ENCODE data around the gene HPSE2. TPM values are rescaled to one million over a fixed set of nuclear protein-coding genes. Genes with fewer than 3 reads are reported as not detected.

The HPSE2 gene
- total RNA-seq, 1 experiment from 2014 or later, result 0.20 TPM

GRCh38 chr10:98858525-98858924 is 377.1 kb downstream of the HPSE2 start:
- H3K23me2 ChIP-seq (ENCODE audit: insufficient read length, low read depth, low read length, poor library complexity, severe bottlenecking), result no peaks in the 10 kb centered on the region
- no peaks in the 10 kb centered on the region; the same call in 1 of the 2 replicates for H3K79me2 ChIP-seq (ENCODE audit: insufficient read depth, low read length)
- no peak overlapping the region for H3K27ac ChIP-seq (ENCODE audit: insufficient read length, low read depth, low read length)
- H3K9me3 ChIP-seq (ENCODE audit: control insufficient read depth, low read depth, low read length), result no peaks in the 10 kb centered on the region
- TF ChIP-seq CTCF (conservative IDR thresholded peaks at IDR 0.05), result peak; percentile 71
- no peak overlapping the region for H3K56ac ChIP-seq (ENCODE audit: insufficient read length, low read depth, low read length)
- no peak overlapping the region for H2BK15ac ChIP-seq (ENCODE audit: low read depth, low read length)
- H2BK20ac ChIP-seq (ENCODE audit: low read depth, low read length, poor library complexity, severe bottlenecking), result no peak overlapping the region
- Mint-ChIP-seq H3K27me3 (ENCODE audit: low read depth) (no peaks in the 10 kb centered on the region; the same call in 1 of the 2 replicates), H3K9me3 (no peaks in the 10 kb centered on the region), H3K36me3 (ENCODE audit: insufficient read depth in 1 of 3, low read depth in 3 of 3) (no peaks in the 10 kb centered on the region), H3K27ac (no peak overlapping the region), H3K4me1 (no peaks in the 10 kb centered on the region), H3K4me3 (no peak overlapping the region)
- H3K4me1 ChIP-seq (ENCODE audit: insufficient read depth, low read length), result no peaks in the 10 kb centered on the region; the same call in 1 of the 2 replicates
- H3T11ph ChIP-seq (ENCODE audit: low read length), result no peak overlapping the region
- no peak overlapping the region for H3K23ac ChIP-seq (ENCODE audit: insufficient read length, low read depth, low read length)
- H3K27me3 ChIP-seq (ENCODE audit: insufficient read depth, low read length), result no peaks in the 10 kb centered on the region; the same call in 1 of the 2 replicates
- H3K9ac ChIP-seq (ENCODE audit: extremely low read depth, insufficient read length, low read length), result no peak overlapping the region
- no peak overlapping the region for H2BK12ac ChIP-seq (ENCODE audit: insufficient read length, low read depth, low read length)
- H2AK5ac ChIP-seq (ENCODE audit: insufficient read length, low read length), result no peak overlapping the region
- no peak overlapping the region for H2BK5ac ChIP-seq (ENCODE audit: insufficient read length, low read length)
- no peak overlapping the region for H4K5ac ChIP-seq (ENCODE audit: insufficient read length, low read depth, low read length)
- H4K8ac ChIP-seq (replicated peaks; ENCODE audit: insufficient read length, low read depth, low read length), result no peak overlapping the region
- H4K20me1 ChIP-seq (ENCODE audit: control insufficient read depth, insufficient read depth, insufficient read length), result no peaks in the 10 kb centered on the region
- H4K91ac ChIP-seq (ENCODE audit: insufficient read length, low read depth, low read length), result no peak overlapping the region
- H3K4me2 ChIP-seq (ENCODE audit: insufficient read depth, insufficient read length, low read length), result no peak overlapping the region
- H3K4ac ChIP-seq (ENCODE audit: low read depth, low read length), result no peak overlapping the region
- DNase-seq, result no peak
- H3K18ac ChIP-seq (ENCODE audit: insufficient read length, low read depth, low read length), result no peak overlapping the region
- WGBS (ENCODE audit: extremely low coverage, insufficient read length, low lambda C conversion rate), result no CpG with 5 or more reads among the region's 2 CpGs
- H2BK120ac ChIP-seq (ENCODE audit: low read depth, low read length, poor library complexity, severe bottlenecking), result no peak overlapping the region
- H2AFZ ChIP-seq (ENCODE audit: low read length), result no peak overlapping the region
- no peak overlapping the region for H3K14ac ChIP-seq (ENCODE audit: insufficient read depth, low read length)
- no peaks in the 10 kb centered on the region for H3K79me1 ChIP-seq (ENCODE audit: insufficient read depth, low read depth, low read length, poor library complexity, severe bottlenecking)
